GM12878 (cell line): ENCODE measurements around the gene ECI1. TPM values are rescaled to one million over a fixed set of nuclear protein-coding genes. Genes with fewer than 3 reads are reported as not detected.

ENCODE experiments used
- BRCA1 ChIP-seq: IDR thresholded peaks from 2 replicates; pipeline ENCODE4 v1.6.1; 2011; ENCODE audit warnings: low read depth, low read length, improper control_type of control experiment
- CHD2 ChIP-seq: IDR thresholded peaks from 2 replicates; pipeline ENCODE4 v1.6.1; 2011; ENCODE audit warnings: low read depth, low read length, improper control_type of control experiment, borderline replicate concordance
- CTCF ChIP-seq, 3 experiments: IDR thresholded peaks in 2 of 3; conservative IDR thresholded peaks in 1 of 3; 2 replicates each; pipeline ENCODE4 v1.5.1; 2011; ENCODE audit warnings: low read depth in 3 of 3, low read length in 3 of 3, mild to moderate bottlenecking in 3 of 3, control low read depth in 2 of 3, moderate library complexity in 2 of 3, inconsistent platforms in 1 of 3, mixed read lengths in 1 of 3; ENCODE audit not compliant: control insufficient read depth in 2 of 3, insufficient read depth in 1 of 3; ENCODE audit errors: extremely low read depth in 1 of 3
- EED ChIP-seq: sonication (generic); IDR thresholded peaks from 2 replicates; pipeline ENCODE4 v1.6.1; 2016; ENCODE audit warnings: antibody characterized with exemption, low read depth
- FOXM1 ChIP-seq: IDR thresholded peaks from 2 replicates; pipeline ENCODE4 v1.6.1; 2012; ENCODE audit warnings: low read depth, mild to moderate bottlenecking, inconsistent platforms, low read length, moderate library complexity
- GATAD2B ChIP-seq: fragments of 450-650 bp; conservative IDR thresholded peaks from 2 replicates; pipeline ENCODE4 v1.6.1; 2017; ENCODE audit warnings: low read depth, mild to moderate bottlenecking, moderate library complexity
- HDAC2 ChIP-seq: fragments of 200-600 bp; sonication (generic); IDR thresholded peaks from 2 replicates; pipeline ENCODE4 v1.6.1; 2017
- MTA2 ChIP-seq: fragments of 450-650 bp; IDR thresholded peaks from 2 replicates; pipeline ENCODE4 v1.6.1; 2016; ENCODE audit warnings: low read depth, mild to moderate bottlenecking, moderate library complexity
- NFYB ChIP-seq: IDR thresholded peaks from 2 replicates; pipeline ENCODE4 v1.6.1; 2011; ENCODE audit warnings: low read depth, mild to moderate bottlenecking, low read length, improper control_type of control experiment, moderate library complexity; ENCODE audit not compliant: insufficient read depth
- NR2C1 ChIP-seq: fragments of 450-650 bp; IDR thresholded peaks from 2 replicates; pipeline ENCODE4 v1.6.1; 2017; ENCODE audit warnings: antibody characterized with exemption, mild to moderate bottlenecking, moderate library complexity
- PBX3 ChIP-seq: IDR thresholded peaks from 2 replicates; pipeline ENCODE4 v1.6.1; 2011; ENCODE audit warnings: mild to moderate bottlenecking, low read depth, low read length, moderate library complexity; ENCODE audit not compliant: insufficient replicate concordance
- POLR2AphosphoS5 ChIP-seq: IDR thresholded peaks from 2 replicates; pipeline ENCODE4 v1.6.1; 2011; ENCODE audit warnings: mild to moderate bottlenecking, low read length, inconsistent platforms
- SMAD5 ChIP-seq: IDR thresholded peaks from 2 replicates; pipeline ENCODE4 v1.6.1; 2016; ENCODE audit warnings: antibody characterized with exemption, low read depth
- SREBF2 ChIP-seq: IDR thresholded peaks from 2 replicates; pipeline ENCODE4 v1.6.1; 2012; ENCODE audit warnings: mild to moderate bottlenecking, low read length
- ZNF384 ChIP-seq: IDR thresholded peaks from 2 replicates; pipeline ENCODE4 v1.6.1; 2012; ENCODE audit warnings: low read depth, mild to moderate bottlenecking, low read length, improper control_type of control experiment, borderline replicate concordance
- polyA plus RNA-seq, 11 experiments: library from polyadenylated mRNA; depleted of rRNA in 4 of 11; unstranded in 6 of 11; stranded (reverse) in 5 of 11; fragments of >200 nt; fragmentation: Nextera tagmentation in 4 of 11; fragmentation: Illumina TruSeq in 1 of 11; extraction: Ambion mirVana in 4 of 11; extraction: Trizol in 1 of 11; gene quantifications; 1 replicate in 1 of 11; 2 replicates in 10 of 11; pipeline versions ENCODE4 v1.2.1 to v1.2.3, GENCODE V29; 2011 to 2016; ENCODE audit warnings: inconsistent platforms in 2 of 11, missing spikeins in 2 of 11, low read depth in 1 of 11
- total RNA-seq, 4 experiments: library from RNA; depleted of rRNA in 3 of 4; stranded (reverse); fragments of >200 nt in 3 of 4; fragmentation: Illumina TruSeq in 1 of 4; extraction: Trizol in 1 of 4; gene quantifications; 2 replicates each; pipeline versions ENCODE4 v1.2.1 to v1.2.3, GENCODE V29; 2013 to 2021
- TF ChIP-seq, protein P1 (sequence below): IDR thresholded peaks from 2 replicates; pipeline ENCODE4 v1.6.1; 2011; ENCODE audit warnings: low read depth, low read length, improper control_type of control experiment, borderline replicate concordance
- TF ChIP-seq, protein P2 (sequence below): fragments of 450-650 bp; IDR thresholded peaks from 2 replicates; pipeline ENCODE4 v1.6.1; 2014; ENCODE audit warnings: mild to moderate bottlenecking
- TF ChIP-seq, protein P3 (sequence below): IDR thresholded peaks from 2 replicates; pipeline ENCODE4 v1.6.1; 2011; ENCODE audit warnings: low read depth, mild to moderate bottlenecking, low read length, moderate library complexity, borderline replicate concordance; ENCODE audit errors: extremely low read depth
- TF ChIP-seq, protein P4 (sequence below): fragments of 450-650 bp; IDR thresholded peaks from 2 replicates; pipeline ENCODE4 v1.6.1; 2017; ENCODE audit warnings: mild to moderate bottlenecking, moderate library complexity

ECI1 gene
- total and polyA plus RNA-seq, 10 of the 15 experiments (the other 5 are each of a cell fraction or from before 2014, with no cell fraction given) = 2.2 to 82.1 (median 24.8) TPM

DNA sequence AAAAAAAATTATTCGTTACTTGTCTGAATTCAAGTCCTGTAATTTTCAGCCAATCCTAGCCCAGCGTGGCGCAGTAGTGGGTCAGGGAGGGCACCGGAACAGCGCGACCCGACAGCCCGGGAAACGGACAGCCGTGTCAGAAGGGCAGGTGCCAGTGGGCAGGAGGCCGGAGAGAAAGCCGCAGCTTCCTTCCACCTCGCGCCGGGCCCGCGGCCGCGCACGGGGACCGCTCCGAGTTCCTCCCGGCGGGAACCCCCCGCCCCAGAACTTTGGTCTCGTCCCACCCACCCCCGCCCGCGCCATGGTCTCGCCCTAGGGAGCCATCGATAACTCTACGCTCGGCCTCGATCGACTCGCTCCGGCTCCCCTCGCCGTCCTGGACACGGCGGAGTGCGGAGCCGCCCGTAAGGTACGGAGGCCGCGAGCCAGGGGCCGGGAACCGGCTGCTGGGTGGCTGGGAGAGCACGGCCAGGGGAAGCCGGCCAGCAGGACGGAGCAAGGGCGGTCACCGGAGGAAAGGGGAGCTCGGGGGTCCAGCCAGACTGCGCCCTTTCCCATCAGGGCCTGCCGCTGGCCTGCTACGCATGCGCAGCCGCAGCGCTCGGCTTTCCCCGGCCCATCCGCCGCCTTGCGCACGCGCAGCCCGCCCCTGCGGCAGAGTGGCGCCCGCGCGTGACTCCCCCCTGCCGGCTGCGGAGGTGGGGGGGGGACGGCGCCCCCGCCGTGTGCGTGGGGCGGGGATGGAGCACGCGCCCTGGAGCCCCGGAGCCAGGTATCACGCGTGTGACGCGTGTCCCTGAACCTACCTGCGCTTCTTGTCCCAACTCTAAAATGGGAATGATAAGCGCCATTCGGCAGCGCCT, 46.1 kb downstream of the ECI1 start, which contains the start of gene MLST8 (continued):
- TF ChIP-seq CTCF (IDR thresholded peaks at IDR 0.05 in 2 of 3, conservative IDR thresholded peaks at IDR 0.05 in 1 of 3; ENCODE audit: control insufficient read depth in 2 of 3, extremely low read depth in 1 of 3, insufficient read depth in 1 of 3, low read depth in 3 of 3, low read length in 3 of 3) (peak in 1 of 3 experiments; percentile 2; a peak in 1 of 6 replicates), MTA2 (peak; percentile 15; the same call in 1 of the 2 replicates), POLR2AphosphoS5 (peak; percentile 83; the same call in 1 of the 2 replicates), NFYB (peak; percentile 31; the same call in 1 of the 2 replicates), EED (peak; percentile 28; the same call in 1 of the 2 replicates), FOXM1 (no peak), SREBF2 (no peak), CHD2 (0 out of 2 replicates have a peak, but pooled peaks have one; percentile 33), BRCA1 (no peak), HDAC2 (no peak), NR2C1 (no peak), ZNF384 (no peak), GATAD2B (peak; percentile 88; the same call in 1 of the 2 replicates), SMAD5 (peak; percentile 84), PBX3 (no peak)
- TF ChIP-seq, protein P1, sequence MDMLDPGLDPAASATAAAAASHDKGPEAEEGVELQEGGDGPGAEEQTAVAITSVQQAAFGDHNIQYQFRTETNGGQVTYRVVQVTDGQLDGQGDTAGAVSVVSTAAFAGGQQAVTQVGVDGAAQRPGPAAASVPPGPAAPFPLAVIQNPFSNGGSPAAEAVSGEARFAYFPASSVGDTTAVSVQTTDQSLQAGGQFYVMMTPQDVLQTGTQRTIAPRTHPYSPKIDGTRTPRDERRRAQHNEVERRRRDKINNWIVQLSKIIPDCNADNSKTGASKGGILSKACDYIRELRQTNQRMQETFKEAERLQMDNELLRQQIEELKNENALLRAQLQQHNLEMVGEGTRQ = no peak; the same call in 1 of the 2 replicates
- TF ChIP-seq, protein P2, sequence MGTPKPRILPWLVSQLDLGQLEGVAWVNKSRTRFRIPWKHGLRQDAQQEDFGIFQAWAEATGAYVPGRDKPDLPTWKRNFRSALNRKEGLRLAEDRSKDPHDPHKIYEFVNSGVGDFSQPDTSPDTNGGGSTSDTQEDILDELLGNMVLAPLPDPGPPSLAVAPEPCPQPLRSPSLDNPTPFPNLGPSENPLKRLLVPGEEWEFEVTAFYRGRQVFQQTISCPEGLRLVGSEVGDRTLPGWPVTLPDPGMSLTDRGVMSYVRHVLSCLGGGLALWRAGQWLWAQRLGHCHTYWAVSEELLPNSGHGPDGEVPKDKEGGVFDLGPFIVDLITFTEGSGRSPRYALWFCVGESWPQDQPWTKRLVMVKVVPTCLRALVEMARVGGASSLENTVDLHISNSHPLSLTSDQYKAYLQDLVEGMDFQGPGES = 0 out of 2 replicates have a peak, but pooled peaks have one; percentile 43
- TF ChIP-seq, protein P3, sequence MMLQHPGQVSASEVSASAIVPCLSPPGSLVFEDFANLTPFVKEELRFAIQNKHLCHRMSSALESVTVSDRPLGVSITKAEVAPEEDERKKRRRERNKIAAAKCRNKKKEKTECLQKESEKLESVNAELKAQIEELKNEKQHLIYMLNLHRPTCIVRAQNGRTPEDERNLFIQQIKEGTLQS = peak; percentile 70
- TF ChIP-seq, protein P4, sequence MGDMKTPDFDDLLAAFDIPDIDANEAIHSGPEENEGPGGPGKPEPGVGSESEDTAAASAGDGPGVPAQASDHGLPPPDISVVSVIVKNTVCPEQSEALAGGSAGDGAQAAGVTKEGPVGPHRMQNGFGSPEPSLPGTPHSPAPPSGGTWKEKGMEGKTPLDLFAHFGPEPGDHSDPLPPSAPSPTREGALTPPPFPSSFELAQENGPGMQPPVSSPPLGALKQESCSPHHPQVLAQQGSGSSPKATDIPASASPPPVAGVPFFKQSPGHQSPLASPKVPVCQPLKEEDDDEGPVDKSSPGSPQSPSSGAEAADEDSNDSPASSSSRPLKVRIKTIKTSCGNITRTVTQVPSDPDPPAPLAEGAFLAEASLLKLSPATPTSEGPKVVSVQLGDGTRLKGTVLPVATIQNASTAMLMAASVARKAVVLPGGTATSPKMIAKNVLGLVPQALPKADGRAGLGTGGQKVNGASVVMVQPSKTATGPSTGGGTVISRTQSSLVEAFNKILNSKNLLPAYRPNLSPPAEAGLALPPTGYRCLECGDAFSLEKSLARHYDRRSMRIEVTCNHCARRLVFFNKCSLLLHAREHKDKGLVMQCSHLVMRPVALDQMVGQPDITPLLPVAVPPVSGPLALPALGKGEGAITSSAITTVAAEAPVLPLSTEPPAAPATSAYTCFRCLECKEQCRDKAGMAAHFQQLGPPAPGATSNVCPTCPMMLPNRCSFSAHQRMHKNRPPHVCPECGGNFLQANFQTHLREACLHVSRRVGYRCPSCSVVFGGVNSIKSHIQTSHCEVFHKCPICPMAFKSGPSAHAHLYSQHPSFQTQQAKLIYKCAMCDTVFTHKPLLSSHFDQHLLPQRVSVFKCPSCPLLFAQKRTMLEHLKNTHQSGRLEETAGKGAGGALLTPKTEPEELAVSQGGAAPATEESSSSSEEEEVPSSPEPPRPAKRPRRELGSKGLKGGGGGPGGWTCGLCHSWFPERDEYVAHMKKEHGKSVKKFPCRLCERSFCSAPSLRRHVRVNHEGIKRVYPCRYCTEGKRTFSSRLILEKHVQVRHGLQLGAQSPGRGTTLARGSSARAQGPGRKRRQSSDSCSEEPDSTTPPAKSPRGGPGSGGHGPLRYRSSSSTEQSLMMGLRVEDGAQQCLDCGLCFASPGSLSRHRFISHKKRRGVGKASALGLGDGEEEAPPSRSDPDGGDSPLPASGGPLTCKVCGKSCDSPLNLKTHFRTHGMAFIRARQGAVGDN = peak; percentile 72; the same call in 1 of the 2 replicates
